NCI-H524 treated with DMSO at 0.1 percent for 48 hours (cell line): Measurements from ENCODE around the gene CEP192.

Source experiments
- DNase-seq: peaks from one replicate; lab custom pipeline; 2025; lab: John Stamatoyannopoulos, UW

CEP192 gene

DNA sequence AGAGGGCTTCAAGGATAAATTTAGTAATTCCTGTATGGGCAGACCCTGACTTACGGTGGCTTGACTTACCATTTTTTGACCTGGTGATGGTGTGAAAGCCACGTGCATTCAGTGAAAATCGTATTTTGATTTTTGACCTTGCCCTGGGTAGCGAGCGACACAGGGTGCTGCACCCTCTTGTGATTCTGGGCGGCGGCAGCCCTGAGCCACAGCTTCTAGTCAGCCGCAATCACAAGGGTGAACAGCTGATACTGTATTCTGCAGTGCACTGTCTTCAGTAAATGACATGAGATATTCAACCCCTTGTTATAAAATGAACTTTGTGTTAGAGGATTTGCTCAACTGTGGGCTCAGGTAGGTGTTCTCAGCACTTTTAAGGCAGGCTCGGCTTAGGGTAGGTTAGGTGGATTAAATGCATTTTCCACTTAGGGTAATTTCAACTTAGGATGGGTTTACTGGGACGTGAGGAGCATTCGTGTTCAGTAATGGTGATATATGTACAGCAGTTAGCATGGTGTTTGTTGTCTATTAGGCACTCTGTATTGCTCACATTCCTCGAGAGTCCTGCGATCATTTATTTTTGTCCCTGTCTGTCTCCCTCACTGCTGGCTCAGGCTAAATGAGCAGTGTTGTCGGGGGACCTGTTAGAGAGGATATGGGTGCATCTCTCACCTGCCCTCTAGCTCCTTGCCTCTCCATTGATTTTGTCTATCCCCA lies 109.9 kb downstream of the CEP192 start:
- no peak for DNase-seq

DNA sequence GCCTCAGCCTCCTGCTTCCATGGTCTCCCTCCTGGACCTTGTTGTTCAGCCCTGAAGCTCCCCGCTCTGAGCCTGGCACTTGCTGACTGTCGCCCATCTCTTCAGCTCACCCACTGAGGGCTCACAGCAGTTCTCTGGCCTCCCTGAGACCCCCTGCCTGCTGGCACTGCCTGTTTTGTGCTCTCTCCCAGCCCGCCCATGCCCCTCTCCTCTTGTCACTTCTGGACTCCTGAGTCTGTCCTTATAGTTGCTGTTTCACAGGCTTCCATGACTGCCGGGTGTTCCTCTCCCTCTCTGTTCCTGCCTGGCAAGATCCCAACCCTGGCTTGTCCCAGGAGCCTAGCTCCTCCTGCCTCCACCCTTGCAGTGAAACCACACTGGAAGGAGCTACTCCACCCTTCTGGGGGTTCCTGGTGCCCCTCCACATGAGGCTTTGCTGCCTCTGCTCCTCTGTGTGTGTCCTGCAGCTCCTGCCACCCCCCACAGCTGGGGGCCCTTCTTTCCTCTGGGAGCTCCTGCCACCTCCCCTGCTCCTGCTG lies 110.6 kb downstream of the CEP192 start:
- no peak for DNase-seq

DNA sequence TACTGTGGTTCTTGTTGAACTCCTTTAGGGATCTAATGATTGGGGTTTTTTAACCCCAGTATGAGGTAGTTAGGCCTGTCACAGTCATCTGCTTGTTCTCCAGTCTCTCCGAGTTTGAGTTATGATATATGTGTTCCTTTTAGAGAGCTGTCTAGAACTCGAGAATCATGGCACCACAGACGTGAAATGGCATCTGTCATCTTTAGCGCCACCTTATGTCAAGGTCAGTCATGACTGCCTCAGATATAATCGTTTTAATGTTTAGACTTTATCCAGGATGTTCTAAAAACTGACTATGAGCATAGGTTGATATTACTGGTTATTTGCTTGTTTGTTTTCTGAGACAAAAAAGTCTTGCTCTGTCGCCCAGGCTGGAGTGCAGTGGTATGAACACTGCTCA lies 112.2 kb downstream of the CEP192 start:
- DNase-seq: no peak

DNA sequence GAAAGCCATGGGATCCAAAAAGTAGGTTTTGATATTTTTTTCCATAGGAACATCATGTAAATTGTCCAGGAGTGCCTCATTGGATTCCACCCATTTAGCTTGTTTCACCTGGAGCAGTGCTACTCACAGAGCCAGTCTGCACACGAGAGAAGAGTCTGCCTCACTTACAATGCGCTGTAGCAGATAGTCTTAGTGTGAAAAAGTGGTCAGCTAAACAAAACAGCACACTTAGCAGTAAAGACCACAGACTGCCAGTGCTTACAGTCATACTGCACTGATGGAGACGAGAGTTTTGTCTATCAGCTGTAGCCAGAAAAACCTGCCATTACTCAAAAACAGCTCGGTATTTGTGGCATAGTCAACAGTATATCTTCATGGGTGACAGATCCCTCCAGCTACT lies 113.9 kb downstream of the CEP192 start:
- DNase-seq: no peak

DNA sequence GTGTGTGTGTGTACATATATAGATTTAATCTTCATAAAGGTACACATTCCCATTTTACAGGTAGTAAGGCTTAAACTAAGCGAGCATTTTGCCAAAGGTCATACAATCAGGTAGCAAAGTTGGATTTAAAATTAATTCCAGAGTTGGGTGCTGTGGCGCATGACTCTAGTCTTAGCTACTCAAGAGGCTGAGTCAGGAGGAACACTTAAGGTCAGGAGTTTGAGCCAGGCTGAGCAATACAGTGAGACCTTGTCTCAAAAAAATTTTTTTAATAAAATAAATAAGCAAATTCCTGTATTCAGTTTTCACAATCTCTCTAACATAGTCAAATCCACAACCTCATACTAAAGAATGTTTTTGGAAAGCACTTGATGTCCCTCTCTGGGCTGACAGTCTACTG lies 115.9 kb downstream of the CEP192 start:
- DNase-seq: no peak

DNA sequence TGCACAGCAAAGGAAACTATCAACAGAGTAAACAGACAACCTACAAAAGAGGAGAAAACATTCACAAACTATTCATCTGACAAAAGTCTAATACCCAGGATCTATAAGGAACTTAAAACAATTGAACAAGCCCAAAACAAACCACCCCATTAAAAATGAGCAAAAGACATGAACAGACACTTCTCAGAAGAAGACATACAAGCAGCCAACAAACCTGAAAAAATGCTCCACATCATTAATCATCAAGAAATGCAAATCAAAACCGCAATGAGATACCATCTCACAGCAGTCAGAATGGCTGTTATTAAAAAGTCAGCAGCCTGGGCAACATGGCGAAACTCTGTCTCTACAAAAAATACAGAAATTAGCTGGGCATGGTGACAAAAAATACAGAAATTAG lies 117.2 kb downstream of the CEP192 start:
- DNase-seq: no peak

DNA sequence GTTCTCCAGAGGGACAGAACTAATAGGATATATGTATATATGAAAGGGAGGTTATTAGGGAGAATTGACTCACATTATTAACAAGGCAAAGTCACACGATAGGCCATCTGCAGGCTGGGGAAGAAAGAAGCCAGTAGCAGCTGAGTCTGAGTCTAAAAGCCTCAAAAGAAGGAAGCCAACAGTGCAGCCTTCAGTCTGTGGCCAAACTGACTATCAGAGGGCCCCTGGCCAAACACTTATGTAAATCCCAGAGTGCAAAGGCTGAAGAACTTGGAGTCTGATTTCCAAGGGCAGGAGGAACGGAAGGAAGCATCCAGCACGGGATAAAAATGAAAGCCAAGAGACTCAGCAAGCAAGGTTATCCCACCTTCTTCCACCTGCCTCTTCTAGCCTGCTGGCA lies 119.4 kb downstream of the CEP192 start:
- DNase-seq: no peak

DNA sequence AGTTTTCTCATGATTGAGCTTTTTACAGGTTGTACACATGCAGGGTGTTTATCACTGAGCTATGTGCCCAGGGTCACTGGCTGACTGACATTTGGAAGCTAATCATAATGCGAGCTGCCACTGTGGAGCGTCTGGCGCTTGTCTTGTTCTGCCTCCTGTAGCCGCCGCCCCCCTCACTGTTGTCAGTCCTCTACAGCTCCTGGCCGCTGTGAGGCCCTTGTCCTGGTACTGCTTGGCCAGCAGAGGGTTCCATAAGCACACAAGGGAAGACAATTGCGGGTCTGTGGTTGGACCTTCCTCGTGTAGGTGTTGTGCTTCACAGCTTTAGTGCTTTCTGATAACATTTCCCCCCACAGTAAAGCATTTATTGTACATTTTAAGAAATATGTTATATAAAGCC lies 121.8 kb downstream of the CEP192 start:
- DNase-seq: peak; percentile 47

DNA sequence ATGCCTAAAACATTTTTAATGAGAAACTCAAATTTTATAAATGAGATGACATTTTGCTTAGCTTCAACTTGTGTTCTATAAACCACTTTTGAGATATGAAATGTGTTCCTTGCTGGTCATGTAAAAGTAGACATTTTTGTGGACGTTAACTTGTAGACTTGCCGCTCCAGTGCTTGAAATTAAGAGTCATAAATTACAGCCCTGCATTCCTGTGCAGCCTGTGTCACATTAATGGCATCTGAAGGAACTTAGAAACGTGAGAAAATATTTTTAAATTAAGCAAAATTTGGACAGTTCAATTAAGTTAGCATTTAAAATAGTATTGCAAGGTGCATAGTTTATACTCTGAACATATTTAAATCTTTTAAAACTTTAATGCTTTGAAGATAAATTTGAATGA lies 129.1 kb downstream of the CEP192 start:
- DNase-seq: no peak

DNA sequence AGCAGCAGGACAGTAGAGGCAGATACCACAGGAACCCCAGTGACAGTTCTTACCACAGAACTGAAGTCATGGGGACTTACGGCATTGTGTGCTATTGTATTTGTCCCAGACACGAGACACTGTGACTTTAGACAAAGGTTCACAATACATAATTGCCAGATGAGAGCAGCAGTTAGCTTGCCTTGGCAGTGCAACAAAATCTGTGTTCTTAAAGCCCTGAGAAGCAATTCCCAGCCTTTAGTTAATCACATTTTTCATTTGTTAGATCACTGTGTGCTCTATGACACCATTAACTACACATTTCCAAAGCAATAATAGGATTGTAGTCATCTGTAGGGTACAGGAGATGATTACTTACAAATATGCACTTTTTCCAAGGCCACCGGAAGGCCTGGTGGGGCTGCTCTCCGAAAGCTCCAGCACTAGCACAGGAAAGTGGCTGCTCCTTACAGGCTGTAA lies 129.8 kb downstream of the CEP192 start:
- no peak for DNase-seq

DNA sequence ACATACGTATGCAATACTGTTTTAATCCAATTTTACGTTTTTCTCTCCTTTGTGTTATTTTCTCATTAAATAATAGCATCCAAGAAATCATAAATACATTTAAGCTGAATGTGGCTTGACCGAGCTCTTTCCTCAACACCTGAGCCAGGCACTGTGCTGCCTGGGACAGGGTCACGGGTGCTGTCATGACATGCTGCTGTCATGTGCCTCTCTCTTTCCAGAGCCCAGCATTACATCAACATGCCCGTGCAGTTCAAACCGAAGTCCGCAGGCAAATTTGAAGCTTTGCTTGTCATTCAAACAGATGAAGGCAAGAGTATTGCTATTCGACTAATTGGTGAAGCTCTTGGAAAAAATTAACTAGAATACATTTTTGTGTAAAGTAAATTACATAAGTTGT lies 133.2 kb downstream of the CEP192 start:
- DNase-seq: no peak

DNA sequence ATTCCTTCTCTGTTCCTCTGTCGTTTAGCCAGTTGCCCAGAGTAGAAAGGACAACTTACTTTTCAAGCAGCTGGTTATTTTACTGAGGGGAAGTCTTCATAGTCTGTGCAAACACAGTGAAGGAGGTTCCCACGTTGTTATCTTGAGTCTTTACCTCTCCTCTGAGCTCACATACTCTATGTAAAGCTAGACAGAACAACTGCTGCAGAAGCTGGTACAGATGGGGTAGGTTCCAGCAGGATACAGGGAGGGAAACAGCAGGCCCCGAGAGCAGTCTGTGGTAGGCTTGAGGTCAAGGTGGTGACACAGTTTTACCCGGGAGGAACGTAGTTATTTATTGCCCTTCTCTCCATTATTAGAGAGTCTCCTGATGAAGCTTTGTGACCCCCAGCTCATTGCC lies 134.0 kb downstream of the CEP192 start:
- DNase-seq: no peak

DNA sequence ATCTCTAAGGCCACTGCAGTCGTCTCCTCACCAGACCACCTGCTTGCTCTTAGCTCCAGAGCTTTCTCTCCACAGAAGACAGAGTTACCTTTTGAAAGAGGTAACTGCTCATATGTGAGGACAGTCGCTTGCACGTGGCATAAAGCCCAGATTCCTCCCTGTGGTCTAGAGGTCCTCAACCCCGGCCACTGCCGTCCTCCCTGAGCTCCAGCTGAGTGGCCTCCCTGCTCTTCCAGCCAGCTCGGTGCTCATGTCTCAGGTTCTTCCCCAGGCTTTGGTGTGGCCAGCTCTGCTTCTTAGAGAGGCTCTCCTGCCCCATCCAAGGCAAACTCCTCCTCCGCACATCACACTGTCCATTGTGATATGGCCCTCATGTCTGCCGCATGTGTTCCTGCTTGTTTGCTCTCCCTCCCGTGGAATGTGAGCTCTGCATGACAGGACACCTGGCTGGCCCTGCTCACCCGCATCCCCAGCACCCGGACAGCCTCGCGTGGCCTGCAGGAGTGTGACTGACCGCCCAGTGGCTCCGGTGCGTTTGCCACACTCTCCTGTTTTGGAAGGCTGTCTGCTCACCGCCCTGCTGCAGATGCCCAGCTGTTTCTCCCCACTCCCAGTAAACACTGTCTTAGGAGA lies 135.9 kb downstream of the CEP192 start:
- DNase-seq: no peak

DNA sequence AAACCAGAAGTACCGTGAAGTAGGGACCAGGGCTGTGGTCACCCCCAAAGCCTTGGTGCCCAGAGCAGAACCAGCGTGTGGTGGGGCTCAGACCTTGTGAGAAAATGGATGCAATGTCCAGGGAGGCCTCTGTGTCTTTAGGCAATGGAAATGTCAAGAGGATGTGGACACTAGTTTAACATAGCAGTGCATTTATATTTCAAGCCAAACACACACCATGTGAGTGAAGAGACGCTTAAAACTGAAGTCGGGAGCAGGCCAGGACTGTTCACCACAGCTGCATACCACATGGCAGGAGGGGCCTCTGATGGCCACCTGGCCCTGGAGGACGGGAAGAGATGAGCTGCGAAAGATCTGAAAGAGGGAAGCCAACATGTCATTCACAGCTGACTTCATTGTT lies 140.1 kb downstream of the CEP192 start:
- no peak for DNase-seq

DNA sequence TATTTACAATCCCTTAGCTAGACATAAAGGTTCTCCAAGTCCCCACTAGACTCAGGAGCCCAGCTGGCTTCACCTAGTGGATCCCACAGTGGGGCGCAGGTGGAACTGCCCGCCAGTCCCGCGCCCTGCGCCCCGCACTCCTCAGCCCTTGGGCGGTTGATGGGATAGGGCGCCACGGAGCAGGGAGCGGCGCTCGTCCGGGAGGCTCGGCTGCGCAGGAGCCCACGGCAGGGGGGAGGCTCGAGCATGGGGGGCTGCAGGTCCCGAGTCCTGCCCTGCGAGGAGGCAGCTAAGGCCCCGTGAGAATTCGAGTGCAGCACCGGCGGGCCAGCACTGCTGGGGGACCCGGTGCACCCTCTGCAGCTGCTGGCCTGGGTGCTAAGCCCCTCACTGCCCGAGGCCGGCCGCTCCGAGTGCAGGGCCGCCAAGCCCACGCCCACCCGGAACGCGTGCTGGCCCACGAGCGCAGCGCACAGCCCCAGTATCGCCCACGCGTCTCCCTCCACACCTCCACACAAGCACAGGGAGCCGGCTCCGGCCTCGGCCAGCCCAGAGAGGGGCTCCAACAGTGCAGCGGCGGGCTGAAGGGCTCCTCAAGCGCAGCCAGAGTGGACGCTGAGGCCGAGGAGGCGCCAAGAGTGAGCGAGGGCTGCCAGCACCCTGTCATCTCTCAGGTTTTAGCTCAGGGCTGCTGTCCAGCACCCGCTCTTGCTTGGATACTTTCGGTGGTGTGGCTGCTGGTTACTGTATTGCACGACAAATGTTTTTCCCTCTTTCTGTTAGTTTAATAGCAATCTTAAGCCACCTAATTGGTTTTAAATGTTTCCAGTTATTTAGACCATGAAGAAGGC lies 143.6 kb downstream of the CEP192 start:
- no peak for DNase-seq

DNA sequence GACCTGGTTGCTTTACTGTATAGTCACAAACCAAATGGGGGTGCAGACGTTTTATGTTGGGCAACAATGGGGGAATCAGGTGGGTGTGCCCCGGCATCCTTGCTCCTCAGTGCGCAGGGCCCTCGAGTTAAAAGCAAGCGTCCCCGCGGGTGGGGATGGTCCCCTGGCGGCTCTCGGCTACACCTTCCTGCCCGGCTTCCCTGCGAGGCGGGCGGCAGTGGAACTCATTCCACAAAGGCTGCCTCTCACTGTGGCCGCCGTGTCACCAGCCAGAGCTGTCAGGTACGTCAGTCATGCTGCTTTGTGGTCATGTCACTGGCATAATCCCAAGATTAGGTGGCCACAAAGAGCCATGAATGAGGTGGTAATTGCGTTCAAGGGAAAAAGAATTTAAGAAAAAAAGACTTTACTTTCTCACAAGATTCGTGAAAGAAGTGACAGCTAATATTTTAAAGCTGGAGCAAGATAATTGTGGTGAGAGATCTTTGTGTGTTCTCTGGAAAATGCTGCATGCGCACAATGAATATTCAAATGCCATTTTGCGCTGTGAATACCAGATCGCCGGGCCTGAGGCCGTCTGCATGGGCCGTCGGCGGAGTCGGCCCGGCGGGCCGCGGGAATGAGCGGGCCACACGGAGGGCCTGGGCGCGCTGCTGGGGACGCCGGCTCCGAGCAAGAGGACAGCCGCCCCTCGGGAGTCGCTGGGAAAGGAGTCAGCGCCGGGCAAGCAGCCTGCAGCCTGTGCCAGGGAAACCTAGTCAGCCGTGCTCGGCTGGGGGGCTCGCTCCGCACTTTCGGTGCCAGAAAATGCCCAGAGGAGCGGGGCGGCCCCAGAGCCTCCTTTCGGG lies 145.1 kb downstream of the CEP192 start:
- DNase-seq: no peak

DNA sequence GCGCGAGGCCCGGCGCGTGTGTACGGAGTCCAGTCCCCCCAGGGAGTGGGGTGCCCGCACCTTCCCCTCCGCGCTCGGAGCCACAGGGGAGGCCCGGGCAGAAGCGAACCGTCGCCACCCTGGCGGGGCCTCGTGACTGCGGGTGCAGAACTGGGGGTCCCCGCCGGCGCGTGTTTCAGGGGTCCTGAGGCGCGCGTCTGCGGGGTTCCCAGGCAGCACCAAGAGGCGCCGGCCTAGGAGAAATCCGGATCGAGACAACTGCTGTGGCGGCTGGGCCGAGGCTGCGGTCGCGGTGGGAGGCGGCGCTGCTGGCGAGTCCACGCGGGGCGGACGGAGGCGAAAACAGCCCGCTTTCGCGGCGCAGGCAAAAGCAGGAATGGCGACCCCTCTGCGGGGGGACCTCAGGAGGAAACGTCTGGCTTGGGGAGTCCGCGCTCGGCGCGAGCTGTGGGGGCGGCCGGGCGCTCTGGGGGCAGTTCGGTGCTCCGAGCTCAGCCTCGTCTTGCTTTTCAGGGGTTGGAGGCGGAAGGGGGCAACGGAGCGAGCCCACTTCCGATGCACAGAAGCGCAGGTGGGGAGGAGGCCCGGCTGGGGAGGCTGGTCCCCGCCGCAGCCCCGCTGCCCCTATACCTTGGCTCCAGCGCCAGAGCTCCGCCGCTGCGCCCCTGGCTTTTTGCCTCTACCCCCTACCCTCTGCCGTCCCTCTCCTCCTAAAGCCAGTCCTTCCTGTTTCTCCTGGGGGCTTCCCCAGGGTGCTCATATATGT lies 145.9 kb downstream of the CEP192 start:
- no peak for DNase-seq

DNA sequence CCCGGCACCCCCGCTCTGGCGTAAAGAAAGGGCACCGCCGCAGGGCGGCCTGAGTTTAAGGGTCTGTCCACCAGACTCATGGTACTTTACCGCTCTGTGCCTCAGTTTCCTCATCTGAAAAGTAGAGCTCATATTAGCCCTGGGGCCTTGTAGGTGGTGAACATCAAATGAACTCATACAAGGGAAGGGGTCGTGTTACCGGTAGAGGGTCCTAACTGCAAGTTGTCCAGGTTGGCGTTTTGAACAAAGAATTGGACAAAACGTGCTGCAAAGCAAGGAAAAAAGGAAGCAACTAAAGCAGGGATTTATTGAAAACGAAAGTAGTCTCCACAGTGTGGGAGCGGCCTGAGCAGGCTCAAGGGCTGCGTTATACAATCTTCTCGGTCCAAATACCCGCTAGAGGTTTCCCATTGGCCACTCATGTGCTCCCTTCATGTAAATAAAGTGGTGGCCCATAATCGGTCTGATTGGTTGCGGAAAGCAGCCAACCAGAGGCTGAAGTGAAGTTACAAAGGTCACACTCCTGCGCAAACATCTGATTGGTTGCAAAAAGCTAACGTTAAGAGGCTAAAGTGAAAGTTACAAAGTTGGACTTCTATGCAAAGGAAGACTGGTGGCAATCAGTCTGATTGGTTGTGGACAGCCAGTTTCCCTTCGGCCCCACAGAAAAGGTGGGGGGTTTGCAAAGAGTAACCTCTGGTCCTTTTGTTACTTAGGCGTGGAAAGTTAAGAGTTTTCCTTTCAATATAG lies 146.7 kb downstream of the CEP192 start:
- no peak for DNase-seq

DNA sequence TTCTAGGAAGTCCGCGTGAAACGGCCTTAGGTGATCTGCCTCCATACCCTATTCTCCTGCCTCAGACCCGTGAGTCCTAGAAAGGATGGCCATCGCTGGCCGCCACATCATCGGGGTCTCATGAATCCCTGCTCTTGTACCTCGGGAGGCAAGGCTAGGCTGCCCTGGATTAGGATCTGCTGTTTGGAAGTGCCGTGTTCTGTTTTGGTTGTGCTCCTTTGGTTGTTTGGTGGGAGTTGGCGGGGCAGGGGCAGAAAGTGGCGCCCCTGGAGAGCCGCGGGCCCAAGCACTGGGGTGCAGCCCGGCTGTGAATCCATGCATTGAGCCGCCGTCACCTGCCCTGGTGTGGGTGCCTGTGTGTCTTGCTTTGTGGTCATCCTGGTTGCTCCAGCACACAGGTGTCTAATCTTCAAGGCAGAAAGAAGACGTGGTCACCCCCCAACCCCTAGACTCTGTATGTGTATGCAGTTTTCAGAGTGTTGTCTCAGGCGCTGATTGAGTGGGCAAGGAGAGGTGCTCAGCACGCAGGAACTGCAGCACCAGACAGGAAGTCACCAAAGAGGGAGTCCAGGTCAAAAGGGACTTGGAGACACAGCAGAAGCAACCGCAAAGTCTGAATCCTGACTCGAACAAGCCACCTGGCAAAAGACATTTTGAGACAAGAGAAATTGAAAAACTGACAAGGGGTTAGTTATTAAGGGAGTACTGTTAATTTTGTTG lies 147.4 kb downstream of the CEP192 start:
- no peak for DNase-seq
